AG09309 (cell line): ENCODE measurements around the gene NFATC3.
"Not testable (repeated sequence)": the region's sequence is repeated elsewhere in the genome, so short reads cannot be mapped to it uniquely, and the experiment has no call there.

Experiments used
- DNase-seq: peaks from one replicate; pipeline ENCODE4 v3.0.0-alpha.2; 2010; ENCODE audit warnings: low read depth
- H3K4me3 ChIP-seq: 2 replicates; pipeline ENCODE4 v1.5.1; 2011; ENCODE audit warnings: mild to moderate bottlenecking, low read depth, low read length, moderate library complexity; ENCODE audit not compliant: control insufficient read depth
- CTCF ChIP-seq: IDR thresholded peaks from 2 replicates; pipeline ENCODE4 v1.5.1; 2011; ENCODE audit warnings: mild to moderate bottlenecking, low read depth, low read length, inconsistent platforms; ENCODE audit not compliant: insufficient read depth, control insufficient read depth; ENCODE audit errors: missing control alignments

The NFATC3 gene

GRCh38 chr16:68088130-68088972, 3.2 kb downstream of the NFATC3 start:
- DNase-seq = no peak
- H3K4me3 ChIP-seq = no peak overlapping the region
- TF ChIP-seq CTCF = no peak

DNA sequence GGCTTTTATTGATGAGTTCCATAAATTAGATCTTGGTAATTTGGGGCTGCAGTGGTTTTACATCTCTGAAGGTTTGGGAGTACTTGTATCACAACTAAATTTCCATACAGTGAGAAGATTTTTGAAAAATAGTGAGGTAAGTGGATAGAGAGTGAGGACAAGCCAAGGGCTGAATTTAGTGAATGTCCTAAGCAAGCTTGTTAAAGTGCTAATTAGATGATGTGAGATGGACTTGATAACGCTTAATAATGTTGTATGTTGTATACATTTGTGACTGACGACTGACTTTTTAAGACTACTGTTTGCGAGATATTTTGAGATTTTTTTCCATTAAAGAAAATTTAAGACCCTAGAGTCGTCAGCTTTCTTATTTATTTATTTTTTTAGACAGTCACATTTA, 3.9 kb downstream of the NFATC3 start:
- no peak overlapping the region for H3K4me3 ChIP-seq
- TF ChIP-seq CTCF = no peak
- no peak for DNase-seq

- no peak overlapping the region for H3K4me3 ChIP-seq
- TF ChIP-seq CTCF = no peak
These were observed 5.0 kb downstream of the NFATC3 start for GRCh38 chr16:68090130-68090529.

DNA sequence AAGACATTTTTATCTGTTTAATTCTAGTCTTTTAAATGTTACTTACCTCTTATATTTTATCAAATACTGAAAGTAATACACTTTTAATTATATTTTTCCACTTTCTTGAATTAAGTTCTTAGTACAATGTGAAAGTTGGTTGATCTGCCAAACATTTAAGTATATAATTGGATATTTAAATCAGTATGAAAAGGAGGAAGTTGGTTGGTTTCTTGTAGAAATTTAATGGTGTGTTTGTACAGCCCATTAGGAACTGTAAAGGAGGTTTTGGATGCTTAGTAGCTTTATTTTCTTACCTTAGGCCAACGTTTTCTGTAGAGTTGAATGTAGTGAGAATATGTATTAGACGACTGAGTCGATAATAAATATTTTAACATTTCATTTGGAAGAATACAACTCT, 5.4 kb downstream of the NFATC3 start:
- DNase-seq = no peak
- TF ChIP-seq CTCF = no peak
- H3K4me3 ChIP-seq = no peak overlapping the region

More at GRCh38 chr16:68090130-68090529, 5.0 kb downstream of the NFATC3 start:
- no peak for DNase-seq

DNA sequence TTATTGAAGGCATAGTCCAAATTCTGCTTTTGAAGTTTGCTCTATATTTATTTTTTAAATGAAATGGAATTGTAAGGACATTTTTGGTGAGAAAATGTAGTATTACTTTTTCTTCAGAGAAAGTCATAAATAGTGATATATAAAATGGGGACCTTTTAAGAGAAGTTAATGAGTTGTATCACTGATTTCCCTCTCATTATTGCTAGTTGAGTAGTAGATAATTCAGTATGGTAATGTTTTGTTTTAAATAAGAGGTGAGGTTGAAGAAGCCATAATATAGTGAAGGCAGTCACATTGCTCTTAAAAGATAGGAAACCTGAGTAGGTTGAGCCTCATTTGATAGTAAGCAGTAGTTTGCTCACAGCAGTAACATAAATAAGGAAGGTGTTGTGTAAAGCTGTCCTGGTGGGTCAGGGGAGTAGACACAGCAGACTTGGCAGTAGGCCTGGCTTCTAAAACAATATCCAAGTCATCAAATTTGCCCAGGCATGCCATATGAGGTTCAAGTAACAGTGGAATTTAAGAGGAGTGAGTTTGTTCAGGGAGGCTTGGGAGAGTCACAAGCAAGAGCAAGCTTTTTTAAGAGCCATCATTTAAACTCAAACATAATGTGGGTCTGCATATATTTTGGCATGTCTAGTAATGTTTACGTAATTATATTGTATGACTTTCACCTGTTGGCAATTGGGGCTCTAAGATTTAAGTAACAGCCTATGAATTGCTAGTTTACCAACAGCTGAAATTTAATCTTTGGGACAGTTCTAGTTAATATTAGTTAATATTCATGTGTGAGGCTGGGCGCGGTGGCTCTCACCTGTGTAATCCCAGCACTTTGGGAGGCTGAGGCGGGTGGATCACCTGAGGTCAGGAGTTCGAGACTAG, 6.5 kb downstream of the NFATC3 start:
- no peak overlapping the region for H3K4me3 ChIP-seq
- DNase-seq = no peak
- TF ChIP-seq CTCF = no peak

DNA sequence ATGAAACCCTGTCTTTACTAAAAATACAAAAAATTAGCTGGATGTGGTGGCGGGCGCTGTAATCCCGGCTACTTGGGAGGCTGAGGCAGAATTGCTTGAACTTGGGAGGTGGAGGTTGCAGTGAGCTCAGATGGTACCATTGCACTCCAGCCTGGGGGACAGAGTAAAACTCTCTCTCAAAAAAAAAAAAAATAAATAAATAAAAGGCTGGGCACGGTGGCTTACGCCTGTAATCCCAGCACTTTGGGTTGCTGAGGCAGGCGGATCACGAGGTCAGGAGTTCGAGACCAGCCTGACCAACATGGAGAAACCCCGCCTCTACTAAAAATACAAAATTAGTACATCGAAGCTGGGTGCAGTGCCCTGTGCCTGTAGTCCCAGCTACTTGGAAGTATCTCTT, 7.1 kb downstream of the NFATC3 start:
- not testable (repeated sequence) for DNase-seq, H3K4me3 ChIP-seq
